CD14-positive monocyte (primary cell): ENCODE measurements around the gene TOP3A. TPM values are rescaled to one million over a fixed set of nuclear protein-coding genes. Genes with fewer than 3 reads are reported as not detected.
"Not testable (repeated sequence)": the region's sequence is repeated elsewhere in the genome, so short reads cannot be mapped to it uniquely, and the experiment has no call there.

Experiments
- DNase-seq, 3 donors: peaks; one replicate each; pipeline ENCODE4 v3.0.0-alpha.2; 2011 to 2022
- H2AFZ ChIP-seq: 2 replicates; pipeline ENCODE4 v1.6.0; 2012; ENCODE audit warnings: mild to moderate bottlenecking, low read depth, low read length, inconsistent platforms; ENCODE audit not compliant: insufficient read depth, poor library complexity, severe bottlenecking
- H3K27ac ChIP-seq, 2 donors: 1 replicate in 1 of 2; 2 replicates in 1 of 2; pipeline ENCODE4 v1.5.1; 2012 to 2013; ENCODE audit warnings: low read length in 2 of 2, control low read depth in 1 of 2, inconsistent platforms in 1 of 2, low read depth in 1 of 2, mild to moderate bottlenecking in 1 of 2
- H3K27me3 ChIP-seq, 2 donors: one replicate each; pipeline versions ENCODE4 v1.6.0 to v1.6.1; 2011 to 2013; ENCODE audit warnings: low read length in 2 of 2; ENCODE audit not compliant: control insufficient read depth in 2 of 2, insufficient read depth in 2 of 2
- H3K36me3 ChIP-seq, 2 donors: replicated peaks in 1 of 2; 1 replicate in 1 of 2; 2 replicates in 1 of 2; pipeline versions ENCODE4 v1.5.1 to v1.6.1; 2012 to 2013; ENCODE audit warnings: low read length in 2 of 2, control low read depth in 1 of 2, inconsistent platforms in 1 of 2, mild to moderate bottlenecking in 1 of 2; ENCODE audit not compliant: insufficient read depth in 2 of 2, control insufficient read depth in 1 of 2
- H3K4me1 ChIP-seq, 2 donors: 1 replicate in 1 of 2; 2 replicates in 1 of 2; pipeline versions ENCODE4 v1.5.1 to v1.6.1; 2012 to 2013; ENCODE audit warnings: low read length in 2 of 2, control low read depth in 1 of 2, inconsistent platforms in 1 of 2, mild to moderate bottlenecking in 1 of 2, moderate library complexity in 1 of 2; ENCODE audit not compliant: insufficient read depth in 2 of 2, control insufficient read depth in 1 of 2
- H3K4me2 ChIP-seq: replicated peaks from 2 replicates; pipeline ENCODE3; 2012; ENCODE audit warnings: low read length, moderate library complexity, mild to moderate bottlenecking; ENCODE audit not compliant: poor library complexity, severe bottlenecking; ENCODE audit errors: extremely low read depth
- H3K4me3 ChIP-seq, 3 experiments: fragments of 200-600 bp in 1 of 3; sonication (generic) in 1 of 3; replicated peaks in 1 of 3; 1 replicate in 2 of 3; 2 replicates in 1 of 3; pipeline ENCODE4 v1.5.1; 2011 to 2013; ENCODE audit warnings: low read length in 3 of 3, mild to moderate bottlenecking in 3 of 3, control low read depth in 2 of 3, low read depth in 2 of 3, inconsistent platforms in 1 of 3, moderate library complexity in 1 of 3
- H3K79me2 ChIP-seq: 2 replicates; pipeline ENCODE4 v1.6.0; 2012; ENCODE audit warnings: mild to moderate bottlenecking, control low read depth, inconsistent platforms, low read length, moderate library complexity; ENCODE audit not compliant: insufficient read depth
- H3K9ac ChIP-seq: 2 replicates; pipeline ENCODE4 v1.6.0; 2017; ENCODE audit warnings: low read length, mild to moderate bottlenecking; ENCODE audit not compliant: insufficient read depth, poor library complexity, severe bottlenecking
- H3K9me3 ChIP-seq, 2 donors: replicated peaks in 1 of 2; 1 replicate in 1 of 2; 2 replicates in 1 of 2; pipeline versions ENCODE4 v1.5.1 to v1.6.1; 2012 to 2013; ENCODE audit warnings: low read length in 2 of 2, control low read depth in 1 of 2; ENCODE audit not compliant: control insufficient read depth in 1 of 2, insufficient read depth in 1 of 2
- H4K20me1 ChIP-seq: 2 replicates; pipeline ENCODE4 v1.6.0; 2012; ENCODE audit warnings: mild to moderate bottlenecking, low read length, control low read depth, moderate library complexity; ENCODE audit not compliant: insufficient read depth
- H3K27ac Mint-ChIP-seq, 7 donors: one replicate each; pipeline ENCODE4 v1.8.0; 2020; ENCODE audit warnings: mild to moderate bottlenecking in 7 of 7, mixed read lengths in 7 of 7, moderate library complexity in 6 of 7, inconsistent platforms in 2 of 7
- H3K27me3 Mint-ChIP-seq, 3 donors: one replicate each; pipeline ENCODE4 v1.8.0; 2021 to 2022; ENCODE audit warnings: low read depth in 3 of 3, mild to moderate bottlenecking in 3 of 3, mixed read lengths in 3 of 3, moderate library complexity in 3 of 3, inconsistent platforms in 1 of 3
- H3K36me3 Mint-ChIP-seq, 2 donors: one replicate each; pipeline ENCODE4 v1.8.0; 2020; ENCODE audit warnings: mixed read lengths in 2 of 2, inconsistent platforms in 1 of 2, mild to moderate bottlenecking in 1 of 2
- H3K4me1 Mint-ChIP-seq: one replicate; pipeline ENCODE4 v1.8.0; 2020; ENCODE audit warnings: mild to moderate bottlenecking, mixed read lengths
- H3K4me3 Mint-ChIP-seq, 2 donors: one replicate each; pipeline ENCODE4 v1.8.0; 2020; ENCODE audit warnings: mild to moderate bottlenecking in 2 of 2, mixed read lengths in 2 of 2, moderate library complexity in 1 of 2
- H3K9me3 Mint-ChIP-seq, 7 donors: one replicate each; pipeline ENCODE4 v1.8.0; 2020 to 2022; ENCODE audit warnings: mixed read lengths in 7 of 7, mild to moderate bottlenecking in 6 of 7, moderate library complexity in 6 of 7, inconsistent platforms in 2 of 7
- WGBS: methylation state at CpG from one replicate; pipeline ENCODE4 v1.1.5; 2013; ENCODE audit warnings: missing lambda C conversion rate; ENCODE audit not compliant: insufficient coverage; 5-methylcytosine and 5-hydroxymethylcytosine counted together
- intact Hi-C, 2 donors: fragments of 100-400 bp; cut with micrococcal nuclease; formaldehyde crosslinking; loops; one replicate each; pipeline versions ENCODE4 v1.15.0 to v1.15.1; 2023
- polyA plus RNA-seq, 3 donors: library from polyadenylated mRNA; depleted of rRNA in 1 of 3; unstranded in 2 of 3; stranded (reverse) in 1 of 3; fragments of 300-500 nt in 2 of 3; fragments of >200 nt in 1 of 3; fragmentation: Illumina TruSeq in 2 of 3; gene quantifications; 1 replicate in 2 of 3; 2 replicates in 1 of 3; pipeline ENCODE4 v1.2.3, GENCODE V29; 2012 to 2021
- TF ChIP-seq, protein P1 (sequence below): fragments of 200-600 bp; IDR thresholded peaks from one replicate; pipeline ENCODE4 v1.8.0; 2022; ENCODE audit warnings: antibody characterized with exemption, mild to moderate bottlenecking

Gene TOP3A
- polyA plus RNA-seq, 3 donors, result 15.2 to 25.6 (median 22.3) TPM

GRCh38 chr17:18344021-18344420 lies 29.2 kb upstream of the TOP3A start:
- TF ChIP-seq, protein P1, sequence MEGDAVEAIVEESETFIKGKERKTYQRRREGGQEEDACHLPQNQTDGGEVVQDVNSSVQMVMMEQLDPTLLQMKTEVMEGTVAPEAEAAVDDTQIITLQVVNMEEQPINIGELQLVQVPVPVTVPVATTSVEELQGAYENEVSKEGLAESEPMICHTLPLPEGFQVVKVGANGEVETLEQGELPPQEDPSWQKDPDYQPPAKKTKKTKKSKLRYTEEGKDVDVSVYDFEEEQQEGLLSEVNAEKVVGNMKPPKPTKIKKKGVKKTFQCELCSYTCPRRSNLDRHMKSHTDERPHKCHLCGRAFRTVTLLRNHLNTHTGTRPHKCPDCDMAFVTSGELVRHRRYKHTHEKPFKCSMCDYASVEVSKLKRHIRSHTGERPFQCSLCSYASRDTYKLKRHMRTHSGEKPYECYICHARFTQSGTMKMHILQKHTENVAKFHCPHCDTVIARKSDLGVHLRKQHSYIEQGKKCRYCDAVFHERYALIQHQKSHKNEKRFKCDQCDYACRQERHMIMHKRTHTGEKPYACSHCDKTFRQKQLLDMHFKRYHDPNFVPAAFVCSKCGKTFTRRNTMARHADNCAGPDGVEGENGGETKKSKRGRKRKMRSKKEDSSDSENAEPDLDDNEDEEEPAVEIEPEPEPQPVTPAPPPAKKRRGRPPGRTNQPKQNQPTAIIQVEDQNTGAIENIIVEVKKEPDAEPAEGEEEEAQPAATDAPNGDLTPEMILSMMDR, result no peak
- intact Hi-C loops, result no loop called here
- Mint-ChIP-seq H3K36me3 (peaks cover 47 to 69% of the 10 kb centered on the region in 2 donors), H3K27me3 (peaks cover 0 to 4% (median 0%) of the 10 kb centered on the region in 3 donors), H3K27ac (peak overlapping the region in 1 of 7 donors; percentile 35), H3K4me3 (no peak overlapping the region), H3K9me3 (peaks cover 0 to 4% (median 0%) of the 10 kb centered on the region in 7 donors), H3K4me1 (no peaks in the 10 kb centered on the region)
- no peaks in the 10 kb centered on the region for H3K27me3 ChIP-seq
- H3K79me2 ChIP-seq, result no peaks in the 10 kb centered on the region
- H3K9ac ChIP-seq, result no peak overlapping the region
- H3K9me3 ChIP-seq, result no peaks in the 10 kb centered on the region
- H3K27ac ChIP-seq, result no peak overlapping the region
- 100% methylated on average over 2 of the region's 5 CpGs for WGBS
- H3K4me2 ChIP-seq, result no peak overlapping the region
- no peak overlapping the region for H3K4me3 ChIP-seq
- H2AFZ ChIP-seq, result no peak overlapping the region
- peaks cover 32 to 35% of the 10 kb centered on the region in 2 donors for H3K36me3 ChIP-seq
- no peaks in the 10 kb centered on the region for H3K4me1 ChIP-seq
- no peak for DNase-seq
- no peaks in the 10 kb centered on the region for H4K20me1 ChIP-seq

GRCh38 chr17:18339933-18340332 lies 25.1 kb upstream of the TOP3A start:
- intact Hi-C loops, result no loop called here
- Histone ChIP-seq H4K20me1 (no peaks in the 10 kb centered on the region), H3K36me3 (peaks cover 22 to 24% of the 10 kb centered on the region in 2 donors), H3K27ac (no peak overlapping the region), H3K4me2 (no peak overlapping the region), H3K27me3 (no peaks in the 10 kb centered on the region), H3K4me1 (no peaks in the 10 kb centered on the region), H3K9me3 (no peaks in the 10 kb centered on the region), H3K79me2 (no peaks in the 10 kb centered on the region), H3K9ac (no peak overlapping the region), H2AFZ (no peak overlapping the region), H3K4me3 (no peak overlapping the region)
- Mint-ChIP-seq H3K9me3 (peaks cover 0 to 6% (median 0%) of the 10 kb centered on the region in 7 donors), H3K36me3 (peaks cover 36 to 69% of the 10 kb centered on the region in 2 donors), H3K4me3 (no peak overlapping the region), H3K27me3 (no peaks in the 10 kb centered on the region), H3K4me1 (no peaks in the 10 kb centered on the region), H3K27ac (no peak overlapping the region)
- TF ChIP-seq, protein P1, result no peak
- 99% methylated on average over 8 of the region's 13 CpGs for WGBS
- no peak for DNase-seq

DNA sequence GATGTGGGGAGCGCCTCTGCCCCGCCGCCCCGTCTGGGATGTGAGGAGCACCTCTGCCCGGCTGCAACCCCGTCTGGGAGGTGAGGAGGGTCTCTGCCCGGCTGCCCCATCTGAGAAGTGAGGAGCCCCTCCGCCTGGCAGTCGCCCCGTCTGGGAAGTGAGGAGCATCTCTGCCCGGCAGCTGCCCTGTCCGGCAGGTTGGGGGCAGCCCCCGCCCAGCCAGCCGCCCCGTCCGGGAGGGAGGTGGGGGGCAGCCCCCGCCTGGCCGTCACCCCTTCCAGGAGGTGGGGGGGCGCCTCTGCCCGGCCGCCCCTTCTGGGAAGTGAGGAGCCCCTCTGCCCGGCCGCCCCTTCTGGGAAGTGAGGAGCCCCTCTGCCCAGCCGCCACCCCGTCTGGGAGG lies 23.4 kb upstream of the TOP3A start:
- H3K4me2 ChIP-seq, H3K4me3 ChIP-seq, H2AFZ ChIP-seq, H3K79me2 ChIP-seq, H3K4me1 ChIP-seq, H3K27ac ChIP-seq, H3K9me3 Mint-ChIP-seq, H4K20me1 ChIP-seq, H3K4me3 Mint-ChIP-seq, H3K27me3 ChIP-seq, H3K27me3 Mint-ChIP-seq, H3K4me1 Mint-ChIP-seq, H3K27ac Mint-ChIP-seq, H3K9me3 ChIP-seq, DNase-seq, intact Hi-C loops, H3K9ac ChIP-seq: not testable (repeated sequence)
- 98% methylated on average over 10 of the region's 25 CpGs for WGBS
- peaks cover 29 to 30% of the 10 kb centered on the region in 2 donors for H3K36me3 ChIP-seq
- peaks cover 36 to 75% of the 10 kb centered on the region in 2 donors for H3K36me3 Mint-ChIP-seq
